B cell (primary cell): ENCODE results near the gene RBBP8NL.

Experiments used
- EZH2 ChIP-seq: IDR thresholded peaks from 2 replicates; pipeline ENCODE4 v1.6.1; 2012; ENCODE audit warnings: borderline replicate concordance, low read depth, mild to moderate bottlenecking, moderate library complexity, low read length; ENCODE audit not compliant: insufficient read depth, poor library complexity, severe bottlenecking
- TF ChIP-seq, protein P1 (sequence below): fragments of 200-600 bp; IDR thresholded peaks from one replicate; pipeline ENCODE4 v1.8.0; 2022; ENCODE audit warnings: antibody characterized with exemption, mild to moderate bottlenecking

DNA sequence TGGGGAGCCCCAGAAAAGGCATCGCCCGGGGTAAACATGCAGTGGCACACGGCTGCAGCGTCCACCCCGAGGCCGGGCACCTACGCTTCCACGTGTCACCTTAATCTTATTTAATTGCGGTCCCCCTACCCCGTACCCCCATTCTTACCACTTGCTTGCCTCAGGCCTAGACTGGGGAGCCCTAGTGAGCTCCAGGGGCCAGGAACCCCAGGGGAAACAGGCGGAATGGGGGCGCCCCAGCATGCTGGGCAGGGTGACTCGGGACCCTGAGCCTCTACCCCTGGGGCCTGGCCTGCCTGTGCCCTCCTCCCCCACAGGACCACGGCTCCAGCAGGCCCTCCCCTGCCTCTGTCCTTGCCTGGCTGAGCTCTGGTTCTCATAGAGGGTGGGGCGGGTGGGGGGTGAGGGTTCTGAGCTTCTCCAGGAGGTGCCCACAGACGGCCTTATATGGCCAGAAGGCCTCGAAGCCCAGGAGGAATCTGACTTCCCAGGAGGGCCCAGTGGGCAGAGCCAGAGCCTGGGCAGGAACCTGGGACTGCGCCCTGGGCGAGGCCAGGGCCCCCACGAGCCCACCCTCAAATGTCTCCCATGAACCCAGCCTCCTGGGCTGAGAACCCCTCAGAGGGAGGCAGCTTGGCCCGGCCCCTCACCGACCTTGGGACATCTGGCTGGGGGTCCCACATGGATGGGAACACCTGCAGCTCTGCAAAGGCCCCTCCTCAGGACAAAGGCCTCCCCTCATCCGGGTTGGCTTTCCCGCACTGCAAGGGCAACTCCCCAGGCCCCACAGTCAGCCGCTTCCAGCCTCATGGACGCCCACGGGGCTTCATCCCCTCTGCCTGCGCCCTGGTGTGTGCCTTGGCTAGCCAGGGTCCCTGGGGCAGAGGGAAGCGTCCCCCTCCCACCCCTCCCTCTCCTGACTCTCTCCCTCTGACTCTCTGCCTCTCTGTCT is 55.0 kb downstream of the RBBP8NL start:
- TF ChIP-seq, protein P1, sequence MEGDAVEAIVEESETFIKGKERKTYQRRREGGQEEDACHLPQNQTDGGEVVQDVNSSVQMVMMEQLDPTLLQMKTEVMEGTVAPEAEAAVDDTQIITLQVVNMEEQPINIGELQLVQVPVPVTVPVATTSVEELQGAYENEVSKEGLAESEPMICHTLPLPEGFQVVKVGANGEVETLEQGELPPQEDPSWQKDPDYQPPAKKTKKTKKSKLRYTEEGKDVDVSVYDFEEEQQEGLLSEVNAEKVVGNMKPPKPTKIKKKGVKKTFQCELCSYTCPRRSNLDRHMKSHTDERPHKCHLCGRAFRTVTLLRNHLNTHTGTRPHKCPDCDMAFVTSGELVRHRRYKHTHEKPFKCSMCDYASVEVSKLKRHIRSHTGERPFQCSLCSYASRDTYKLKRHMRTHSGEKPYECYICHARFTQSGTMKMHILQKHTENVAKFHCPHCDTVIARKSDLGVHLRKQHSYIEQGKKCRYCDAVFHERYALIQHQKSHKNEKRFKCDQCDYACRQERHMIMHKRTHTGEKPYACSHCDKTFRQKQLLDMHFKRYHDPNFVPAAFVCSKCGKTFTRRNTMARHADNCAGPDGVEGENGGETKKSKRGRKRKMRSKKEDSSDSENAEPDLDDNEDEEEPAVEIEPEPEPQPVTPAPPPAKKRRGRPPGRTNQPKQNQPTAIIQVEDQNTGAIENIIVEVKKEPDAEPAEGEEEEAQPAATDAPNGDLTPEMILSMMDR = no peak
- TF ChIP-seq EZH2 = no peak
